Stomach smooth muscle (tissue), 2 donors: ENCODE results near the gene CELF5.
A peak's percentile ranks its signal among the peaks of the same experiment; 100 is the strongest.

Source experiments
- H3K27ac ChIP-seq: one replicate; pipeline ENCODE4 v1.7.0; 2013; ENCODE audit warnings: mild to moderate bottlenecking, low read length, inconsistent platforms
- H3K27me3 ChIP-seq, 2 donors: one replicate each; pipeline ENCODE4 v1.7.0; 2013; ENCODE audit warnings: low read length in 2 of 2; ENCODE audit not compliant: insufficient read depth in 2 of 2, control insufficient read depth in 1 of 2
- H3K36me3 ChIP-seq, 2 donors: one replicate each; pipeline ENCODE4 v1.7.0; 2013; ENCODE audit warnings: low read length in 2 of 2; ENCODE audit not compliant: control insufficient read depth in 2 of 2, insufficient read depth in 2 of 2
- H3K4me1 ChIP-seq: one replicate; pipeline ENCODE4 v1.7.0; 2013; ENCODE audit warnings: low read length; ENCODE audit not compliant: control insufficient read depth, insufficient read depth
- H3K4me3 ChIP-seq, 2 donors: one replicate each; pipeline ENCODE4 v1.7.0; 2013; ENCODE audit warnings: low read length in 2 of 2
- H3K9ac ChIP-seq, 2 donors: one replicate each; pipeline ENCODE4 v1.7.0; 2013; ENCODE audit warnings: low read length in 2 of 2, mild to moderate bottlenecking in 1 of 2
- H3K9me3 ChIP-seq, 2 donors: one replicate each; pipeline ENCODE4 v1.7.0; 2013; ENCODE audit warnings: low read length in 2 of 2; ENCODE audit not compliant: control insufficient read depth in 2 of 2
- donor health status: healthy.
- donor health status: Pancreatic carcinoma.

The CELF5 gene

DNA sequence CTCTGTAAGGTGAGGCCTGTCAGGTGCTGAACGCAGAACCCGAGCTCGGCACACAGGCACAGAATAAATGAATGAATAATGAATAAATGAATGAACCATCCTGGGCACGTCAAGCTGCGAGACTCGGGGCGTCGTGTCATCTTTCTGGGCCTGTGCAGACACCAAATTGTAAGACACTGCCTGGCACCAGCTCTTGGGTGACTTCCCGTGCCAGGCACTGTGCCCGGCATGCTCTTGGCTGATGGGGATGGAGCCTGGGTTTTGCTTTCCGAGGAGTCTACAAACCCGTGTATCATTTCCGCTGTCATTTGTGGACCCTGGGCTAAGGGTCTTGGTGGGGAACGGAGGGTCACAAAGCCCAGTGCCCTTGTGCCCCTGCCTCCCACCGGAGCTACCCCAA lies 43.9 kb downstream of the CELF5 start:
- Histone ChIP-seq H3K9me3 (peaks cover 5 to 10% of the 10 kb centered on the region in 2 donors), H3K4me1 (no peaks in the 10 kb centered on the region), H3K27me3 (peaks cover 34 to 37% of the 10 kb centered on the region in 2 donors), H3K9ac (no peak overlapping the region), H3K36me3 (no peaks in the 10 kb centered on the region), H3K27ac (no peak overlapping the region), H3K4me3 (no peak overlapping the region)

DNA sequence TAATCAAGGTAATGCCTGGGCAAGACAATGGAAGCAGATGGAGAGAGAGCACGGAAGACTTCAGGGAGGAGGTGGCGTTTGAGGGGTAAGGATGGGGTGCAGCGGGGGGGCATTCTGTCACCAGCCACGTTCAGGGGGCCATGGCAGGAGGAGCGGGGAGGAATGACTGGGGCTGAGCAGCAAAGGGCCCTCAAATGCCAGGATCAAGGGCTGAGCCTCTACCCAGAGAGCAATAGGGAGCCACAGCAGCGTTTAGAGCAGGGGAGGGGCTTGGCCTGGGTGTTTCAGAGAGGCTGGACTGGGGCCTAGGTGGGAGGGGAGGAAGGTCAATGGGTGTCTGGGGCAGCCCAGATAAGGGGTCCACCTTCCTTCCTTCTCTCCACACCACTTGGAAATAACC lies 44.3 kb downstream of the CELF5 start:
- H3K27me3 ChIP-seq: peaks cover 38% of the 10 kb centered on the region in 2 donors
- no peak overlapping the region for H3K4me3 ChIP-seq
- H3K9ac ChIP-seq: no peak overlapping the region
- no peak overlapping the region for H3K27ac ChIP-seq
- H3K4me1 ChIP-seq: no peaks in the 10 kb centered on the region
- no peaks in the 10 kb centered on the region for H3K36me3 ChIP-seq
- H3K9me3 ChIP-seq: peaks cover 6 to 12% of the 10 kb centered on the region in 2 donors

DNA sequence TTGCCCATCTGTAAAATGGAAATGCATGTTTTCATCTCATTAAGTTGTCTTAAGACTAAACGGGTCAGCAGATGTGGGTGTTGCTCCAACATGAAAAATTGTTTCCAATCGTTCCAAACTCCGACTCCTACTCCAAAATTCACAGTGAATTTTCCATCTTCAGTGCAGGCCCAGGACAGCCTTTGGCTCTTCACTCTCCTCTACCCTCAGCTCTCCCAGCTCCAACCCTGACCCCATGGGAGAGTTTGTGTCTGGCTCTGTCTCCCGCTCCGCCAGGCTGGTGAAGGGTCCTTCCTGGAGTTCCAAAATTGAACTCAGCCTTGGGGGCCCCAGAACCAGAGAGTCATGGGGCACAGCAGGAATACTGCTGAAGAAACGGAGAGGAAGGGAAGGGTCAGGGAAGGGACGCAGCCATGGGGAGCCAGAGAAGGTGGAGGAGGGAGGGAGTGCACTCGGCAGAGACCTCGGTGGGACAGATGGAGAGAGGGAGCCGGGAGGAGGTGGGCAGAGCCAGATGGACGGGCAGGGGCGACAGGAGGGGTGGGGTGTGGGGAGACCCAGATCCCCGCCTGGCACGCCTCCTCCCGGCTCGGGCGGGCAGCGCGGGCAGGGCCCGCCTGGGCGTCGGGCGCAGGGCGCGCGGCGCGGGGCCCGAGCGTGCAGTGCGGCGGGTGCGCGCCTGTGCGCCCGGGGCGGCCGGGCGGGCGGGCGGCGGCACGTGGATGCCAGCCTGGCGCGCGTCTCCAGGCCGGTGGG lies 45.6 kb downstream of the CELF5 start:
- H3K27ac ChIP-seq: no peak overlapping the region
- H3K36me3 ChIP-seq: no peaks in the 10 kb centered on the region
- H3K9ac ChIP-seq: no peak overlapping the region
- peaks cover 6 to 12% of the 10 kb centered on the region in 2 donors for H3K9me3 ChIP-seq
- peaks cover 49 to 50% of the 10 kb centered on the region in 2 donors for H3K27me3 ChIP-seq
- H3K4me1 ChIP-seq: no peaks in the 10 kb centered on the region
- no peak overlapping the region for H3K4me3 ChIP-seq

DNA sequence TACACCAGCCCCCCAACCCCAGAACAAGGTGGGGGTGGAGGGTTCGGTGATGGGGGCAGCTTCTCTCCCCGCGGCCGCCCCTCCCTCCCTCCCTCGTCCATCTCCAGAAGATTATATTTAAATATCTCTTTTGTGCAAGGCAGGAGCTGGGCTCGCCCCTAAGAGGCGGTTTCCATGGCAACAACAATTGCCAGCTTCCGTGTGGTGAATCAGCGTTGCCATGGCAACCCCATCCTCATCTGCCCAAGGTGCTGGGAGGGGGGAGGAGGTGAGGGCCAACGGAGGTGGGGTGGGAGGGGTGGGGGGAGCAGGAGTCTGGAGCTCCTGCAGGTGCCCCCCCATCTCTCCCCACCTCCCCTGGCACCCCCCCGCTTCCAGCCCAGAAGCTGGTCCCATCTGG lies 46.4 kb downstream of the CELF5 start:
- H3K4me3 ChIP-seq: no peak overlapping the region
- no peak overlapping the region for H3K27ac ChIP-seq
- H3K9ac ChIP-seq: no peak overlapping the region
- H3K4me1 ChIP-seq: peaks cover 6% of the 10 kb centered on the region
- peaks cover 6 to 12% of the 10 kb centered on the region in 2 donors for H3K9me3 ChIP-seq
- H3K36me3 ChIP-seq: no peaks in the 10 kb centered on the region
- H3K27me3 ChIP-seq: peaks cover 52% of the 10 kb centered on the region in 2 donors

DNA sequence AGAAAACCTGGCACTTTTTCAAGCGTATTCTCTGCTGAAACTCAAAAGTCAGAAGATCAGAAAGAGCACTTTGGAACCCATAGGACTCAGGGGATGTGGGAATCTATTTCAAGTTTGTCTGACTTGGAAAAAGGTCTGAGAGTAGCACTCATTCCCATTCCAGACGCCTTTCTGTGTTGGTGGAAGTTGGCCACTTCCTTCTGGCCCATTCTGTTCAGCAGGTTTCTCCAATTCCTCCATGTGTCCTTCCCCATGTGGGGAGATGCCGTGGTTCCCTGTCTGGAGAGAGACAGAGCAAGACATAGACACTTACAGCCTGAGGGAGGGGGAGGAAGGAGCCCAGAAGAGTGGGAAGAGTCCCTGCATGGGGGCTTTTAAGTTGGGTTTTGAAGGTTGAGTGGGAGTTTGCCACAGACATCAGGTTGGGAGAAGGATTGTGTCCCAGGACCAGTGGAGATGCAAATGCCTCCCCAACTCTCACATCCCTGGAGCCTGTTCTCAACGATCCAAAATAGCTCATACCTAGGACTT lies 48.0 kb downstream of the CELF5 start:
- H3K27me3 ChIP-seq: peaks cover 51% of the 10 kb centered on the region in 2 donors
- H3K9ac ChIP-seq: no peak overlapping the region
- peaks cover 6 to 12% of the 10 kb centered on the region in 2 donors for H3K9me3 ChIP-seq
- peaks cover 6% of the 10 kb centered on the region for H3K4me1 ChIP-seq
- no peak overlapping the region for H3K4me3 ChIP-seq
- H3K36me3 ChIP-seq: no peaks in the 10 kb centered on the region
- no peak overlapping the region for H3K27ac ChIP-seq

DNA sequence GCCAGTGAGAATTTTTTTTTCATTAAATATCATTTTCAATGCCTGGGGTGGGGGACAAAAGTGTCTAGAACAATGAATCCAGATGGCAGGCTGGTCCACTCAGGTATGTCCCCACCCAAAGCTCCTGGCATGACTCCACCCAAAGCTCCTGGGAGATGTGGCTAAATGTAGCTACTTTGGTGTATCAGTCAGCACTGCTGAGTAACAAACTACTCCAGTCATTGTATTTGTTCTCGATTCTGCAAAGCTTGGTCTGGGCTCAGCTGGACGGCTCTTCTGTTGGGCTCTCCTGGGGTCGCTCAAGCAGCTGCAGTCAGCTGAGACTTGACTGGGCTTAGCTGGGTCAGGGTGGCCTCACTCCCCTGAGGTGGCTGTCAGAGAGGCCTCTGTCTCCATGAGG lies 48.5 kb downstream of the CELF5 start:
- no peaks in the 10 kb centered on the region for H3K36me3 ChIP-seq
- no peak overlapping the region for H3K4me3 ChIP-seq
- no peak overlapping the region for H3K27ac ChIP-seq
- peaks cover 51 to 53% of the 10 kb centered on the region in 2 donors for H3K27me3 ChIP-seq
- H3K9ac ChIP-seq: no peak overlapping the region
- peaks cover 6 to 12% of the 10 kb centered on the region in 2 donors for H3K9me3 ChIP-seq
- peaks cover 6% of the 10 kb centered on the region for H3K4me1 ChIP-seq

DNA sequence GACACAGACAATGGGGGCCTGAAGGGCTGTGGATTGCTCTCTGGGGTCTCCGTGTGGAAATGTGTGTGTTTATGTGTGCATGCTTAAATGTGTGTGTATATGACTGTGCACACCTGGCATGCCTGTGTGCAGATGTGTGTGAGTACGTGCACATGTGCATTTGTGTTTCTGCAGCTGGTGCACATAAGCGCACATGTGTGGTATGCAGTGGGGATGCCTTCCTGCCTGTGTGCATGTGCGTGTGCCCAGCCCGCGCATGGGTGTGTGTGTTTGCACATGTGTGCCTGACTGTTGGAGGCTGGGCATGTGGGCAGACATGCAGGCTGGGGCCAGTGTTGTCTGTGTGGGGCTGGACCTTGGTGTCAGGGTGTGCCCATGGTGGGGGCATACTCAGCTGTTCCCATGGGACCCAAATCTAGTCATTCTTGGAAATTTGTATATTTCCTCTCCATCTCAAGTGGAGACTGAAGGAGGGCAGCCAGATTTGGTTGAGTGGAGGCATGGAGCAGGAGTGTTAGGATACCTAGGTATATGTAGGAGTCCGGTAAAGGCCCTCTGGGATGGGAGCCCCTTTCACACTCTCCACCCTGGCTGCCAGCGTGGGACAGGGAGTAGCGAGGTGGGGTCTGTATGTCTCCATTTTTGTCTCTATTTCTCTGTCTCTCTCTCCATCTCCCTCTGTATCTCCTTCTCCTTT lies 49.9 kb downstream of the CELF5 start:
- H3K27me3 ChIP-seq: peaks cover 46 to 52% of the 10 kb centered on the region in 2 donors
- H3K4me1 ChIP-seq: peaks cover 6% of the 10 kb centered on the region
- H3K9ac ChIP-seq: no peak overlapping the region
- no peak overlapping the region for H3K4me3 ChIP-seq
- no peak overlapping the region for H3K27ac ChIP-seq
- H3K36me3 ChIP-seq: no peaks in the 10 kb centered on the region
- peaks cover 6 to 12% of the 10 kb centered on the region in 2 donors for H3K9me3 ChIP-seq

DNA sequence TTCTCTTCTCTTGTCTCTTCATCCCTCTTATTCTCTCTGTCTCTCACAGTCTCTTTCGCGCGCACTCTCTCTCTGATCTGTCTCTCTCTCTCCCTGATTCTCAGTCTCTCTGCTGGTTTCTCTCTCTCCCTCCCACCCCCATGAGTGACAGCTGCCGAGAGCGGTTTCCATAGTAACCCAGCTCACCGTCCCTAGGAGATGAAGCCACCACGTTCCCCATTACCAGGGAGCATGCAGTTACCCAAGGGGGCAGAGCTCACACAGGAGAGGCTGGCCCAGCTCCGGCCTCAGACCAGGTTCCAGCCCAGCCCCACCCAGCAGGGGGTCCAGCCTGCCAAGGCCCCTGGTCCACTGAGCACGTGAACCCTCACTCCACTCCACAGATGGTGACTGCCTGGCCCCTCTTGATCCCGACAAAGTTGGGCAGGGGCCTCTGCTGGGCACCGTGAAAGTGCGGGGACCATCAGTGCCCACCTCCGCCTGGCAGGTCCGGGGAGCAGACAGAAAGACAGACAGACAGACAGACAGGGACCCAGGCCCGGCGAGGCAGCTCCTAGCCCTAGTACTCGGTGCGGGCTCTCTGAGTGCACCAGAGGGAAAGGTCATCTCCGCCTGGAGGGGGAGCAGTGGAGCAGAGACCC lies 50.6 kb downstream of the CELF5 start:
- Histone ChIP-seq H3K9me3 (peaks cover 6 to 12% of the 10 kb centered on the region in 2 donors), H3K9ac (no peak overlapping the region), H3K4me1 (peaks cover 6% of the 10 kb centered on the region), H3K27me3 (peaks cover 43 to 46% of the 10 kb centered on the region in 2 donors), H3K36me3 (no peaks in the 10 kb centered on the region), H3K4me3 (peak overlapping the region in 1 of 2 donors; percentile 49), H3K27ac (no peak overlapping the region)

DNA sequence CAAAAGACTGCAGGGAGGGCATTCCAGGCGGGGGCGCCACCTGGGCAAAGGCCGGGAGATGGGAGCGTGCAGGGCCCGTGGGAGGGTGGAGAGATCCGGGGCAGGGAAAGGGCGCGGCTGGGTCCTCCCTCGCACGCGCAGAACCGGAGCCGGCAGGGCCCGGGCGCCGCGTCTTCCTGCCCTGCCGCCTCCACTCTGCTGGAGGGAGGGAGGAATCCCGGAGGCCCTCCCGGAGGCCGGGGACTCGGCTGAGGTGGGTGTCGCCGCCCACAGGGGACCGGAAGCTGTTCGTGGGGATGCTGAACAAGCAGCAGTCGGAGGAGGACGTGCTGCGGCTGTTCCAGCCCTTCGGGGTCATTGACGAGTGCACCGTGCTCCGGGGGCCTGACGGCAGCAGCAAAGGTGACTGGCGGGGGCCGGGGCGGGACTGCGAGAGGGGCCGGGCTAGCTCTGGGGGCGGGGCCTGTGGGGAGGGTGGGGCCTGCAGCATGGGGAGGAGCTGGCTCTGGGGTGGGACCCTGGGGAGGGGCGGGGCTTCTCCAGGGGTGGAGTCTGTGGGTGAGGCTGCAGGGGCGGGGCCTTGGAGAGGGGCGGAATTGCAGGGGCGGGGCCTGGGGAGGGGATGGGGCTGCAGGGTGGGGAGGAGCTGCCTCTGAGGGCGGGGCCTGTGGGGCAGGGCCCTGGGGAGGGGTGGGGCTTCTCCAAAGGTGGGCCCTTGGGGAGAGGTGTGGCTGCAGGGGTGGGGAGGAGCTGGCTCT lies 51.3 kb downstream of the CELF5 start:
- H3K4me3 ChIP-seq: peak overlapping the region in 1 of 2 donors; percentile 49
- peaks cover 6% of the 10 kb centered on the region for H3K4me1 ChIP-seq
- H3K27me3 ChIP-seq: peaks cover 43 to 45% of the 10 kb centered on the region in 2 donors

DNA sequence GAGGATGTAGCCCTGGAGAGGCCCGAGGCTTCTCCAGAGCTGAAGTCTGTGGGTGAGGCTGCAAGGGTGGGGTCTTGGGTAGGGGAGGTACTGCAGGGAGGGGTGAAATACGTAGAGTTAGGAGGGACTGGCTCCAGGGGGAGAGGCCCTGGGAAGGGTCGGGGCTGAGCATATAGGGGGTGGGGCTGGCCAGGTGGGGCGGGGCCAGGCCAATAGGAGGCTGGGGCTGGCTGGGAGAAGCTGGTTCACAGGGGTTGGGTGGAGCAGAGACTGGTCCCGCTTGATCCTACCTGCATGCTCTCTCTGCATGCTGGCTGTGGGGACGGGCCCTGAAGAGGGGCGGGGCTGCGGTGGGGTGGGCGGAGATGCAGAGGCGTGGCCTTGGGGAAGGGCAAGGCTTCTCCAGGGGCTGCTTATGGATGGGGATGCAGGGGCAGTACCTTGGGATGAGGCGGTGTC lies 51.9 kb downstream of the CELF5 start:
- Histone ChIP-seq H3K36me3 (no peaks in the 10 kb centered on the region), H3K27ac (no peak overlapping the region), H3K27me3 (peaks cover 43 to 48% of the 10 kb centered on the region in 2 donors), H3K4me1 (peaks cover 6% of the 10 kb centered on the region), H3K9me3 (peaks cover 6 to 12% of the 10 kb centered on the region in 2 donors), H3K4me3 (no peak overlapping the region), H3K9ac (no peak overlapping the region)

More for the DNA sequence above, 51.3 kb downstream of the CELF5 start:
- Histone ChIP-seq H3K27ac (no peak overlapping the region), H3K9ac (no peak overlapping the region), H3K9me3 (peaks cover 6 to 12% of the 10 kb centered on the region in 2 donors), H3K36me3 (no peaks in the 10 kb centered on the region)
